Measurements from ENCODE around the gene CDC42BPA. TPM values are rescaled to one million over a fixed set of nuclear protein-coding genes. Genes with fewer than 3 reads are reported as not detected.

The CDC42BPA gene
- total and polyA plus RNA-seq, 2 of the 13 experiments (the other 11 are each of a cell fraction or from before 2014, with no cell fraction given) = 6.5 to 16.0 TPM

DNA sequence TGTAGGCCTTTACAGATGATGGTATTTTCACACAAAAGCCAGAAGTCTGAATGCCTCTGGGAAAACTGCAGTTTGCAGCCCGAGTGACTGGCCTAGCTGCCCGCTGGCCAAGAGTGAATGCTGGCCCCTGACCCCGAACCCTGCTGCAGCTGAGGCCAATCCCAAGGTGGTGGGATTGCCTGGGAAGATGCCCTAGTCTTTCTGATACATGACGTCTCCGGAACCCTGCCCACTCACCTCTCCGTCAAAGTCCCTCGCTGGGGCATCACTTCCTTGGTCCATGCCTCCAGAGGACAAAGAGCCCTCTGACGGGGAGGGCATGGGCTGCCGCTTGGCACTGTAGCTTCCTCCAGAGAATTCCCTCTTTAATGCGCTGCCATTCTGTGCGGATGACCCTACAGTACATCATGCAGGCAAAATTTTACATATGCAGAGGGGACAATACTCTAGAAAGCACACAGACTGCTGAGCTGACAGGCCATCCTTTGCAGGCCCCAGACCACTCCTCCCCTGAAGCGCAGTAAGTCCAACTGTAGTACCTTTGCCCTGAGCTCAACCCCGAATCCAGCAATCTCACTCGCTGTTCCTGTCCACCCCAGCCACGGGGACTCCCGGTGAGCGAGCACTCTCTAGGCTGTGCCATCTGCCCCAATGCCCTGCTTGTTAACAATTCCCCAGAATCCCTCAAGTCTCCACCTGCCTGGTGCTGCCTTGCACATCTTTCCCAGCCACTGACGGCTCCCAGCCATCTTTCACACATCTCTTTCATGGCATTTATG, 323.5 kb downstream of the CDC42BPA start:
- 73% methylated on average over 13 of the region's 18 CpGs for WGBS (ENCODE audit: low lambda C conversion rate)
- POLR2A ChIA-PET = interaction anchor here (1.1 to 2.4 kb wide), 5 partner anchors 8 to 95 kb away, joined by 3 to 16 read pairs (median 6); partner anchors contain the start of gene COQ8A
- H3K79me2 ChIP-seq (ENCODE audit: insufficient read depth, low read length) = no peaks in the 10 kb centered on the region
- no peak overlapping the region for H2AFZ ChIP-seq (ENCODE audit: low read length)
- peak; percentile 45 for ATAC-seq
- no peak for DNase-seq (ENCODE audit: low spot score)
- H3K27me3 ChIP-seq (ENCODE audit: control insufficient read depth in 1 of 2, insufficient read depth in 2 of 2, low read length in 2 of 2) = no peaks in the 10 kb centered on the region
- FAIRE-seq = no peak
- in situ Hi-C loops (cut with HindIII; ENCODE audit: extremely low pct_ligation_motif_present, low pct_unique_long_range_greater_than_20kb) = no loop called here
- intact Hi-C loops (cut with micrococcal nuclease; ENCODE audit: unreplicated experiment) = loop anchor here (5.0 kb wide), 1 partner anchor 47 kb away; no protein-coding TSS in a partner anchor
- H3K4me1 ChIP-seq (ENCODE audit: insufficient read depth, low read length) = peaks cover 51% of the 10 kb centered on the region
- peak overlapping the region; percentile 74 for H3K27ac ChIP-seq (ENCODE audit: extremely low read length, insufficient read depth, low read length)
- H3K4me3 ChIP-seq (replicated peaks in 1 of 3; ENCODE audit: insufficient read depth in 1 of 3, low read depth in 2 of 3, low read length in 3 of 3) = peak overlapping the region; percentile 3 to 47 (median 18); a peak in 2 of 6 replicates
- peak overlapping the region; percentile 64 for H3K4me2 ChIP-seq (ENCODE audit: low read depth, low read length)
- TF ChIP-seq POLR2G (IDR thresholded peaks at IDR 0.05; ENCODE audit: low read depth, low read length) (0 out of 2 replicates have a peak, but pooled peaks have one; percentile 20), KDM5B (CRISPR knock-in tag; IDR thresholded peaks at IDR 0.05; ENCODE audit: borderline replicate concordance) (peak; percentile 22; the same call in 1 of the 2 replicates), ZFX (CRISPR knock-in tag; IDR thresholded peaks at IDR 0.05; ENCODE audit: low read depth) (0 out of 2 replicates have a peak, but pooled peaks have one; percentile 6), ZNF674 (CRISPR knock-in tag; IDR thresholded peaks at IDR 0.05; ENCODE audit: low read depth) (no peak), ZNF747 (CRISPR knock-in tag; IDR thresholded peaks at IDR 0.05; ENCODE audit: borderline replicate concordance) (peak; percentile 24; the same call in 1 of the 2 replicates), ZNF432 (CRISPR knock-in tag; IDR thresholded peaks at IDR 0.05; ENCODE audit: borderline replicate concordance) (no peak), ZNF839 (CRISPR knock-in tag; IDR thresholded peaks at IDR 0.05; ENCODE audit: borderline replicate concordance) (no peak), ZNF572 (CRISPR knock-in tag; IDR thresholded peaks at IDR 0.05) (no peak), UBTF (CRISPR knock-in tag; IDR thresholded peaks at IDR 0.05) (peak; percentile 6; the same call in 1 of the 2 replicates), YEATS2 (CRISPR knock-in tag; IDR thresholded peaks at IDR 0.05; ENCODE audit: borderline replicate concordance) (no peak), ZKSCAN1 (IDR thresholded peaks at IDR 0.05; ENCODE audit: low read length) (no peak), ZNF205 (CRISPR knock-in tag; IDR thresholded peaks at IDR 0.05) (no peak), ZBTB38 (CRISPR knock-in tag; IDR thresholded peaks at IDR 0.05) (peak; percentile 15; the same call in 1 of the 2 replicates), ZFY (CRISPR knock-in tag; IDR thresholded peaks at IDR 0.05) (peak; percentile 17; the same call in 1 of the 2 replicates), SALL1 (CRISPR knock-in tag; IDR thresholded peaks at IDR 0.05) (0 out of 2 replicates have a peak, but pooled peaks have one; percentile 0)
- TF ChIP-seq, protein P1, sequence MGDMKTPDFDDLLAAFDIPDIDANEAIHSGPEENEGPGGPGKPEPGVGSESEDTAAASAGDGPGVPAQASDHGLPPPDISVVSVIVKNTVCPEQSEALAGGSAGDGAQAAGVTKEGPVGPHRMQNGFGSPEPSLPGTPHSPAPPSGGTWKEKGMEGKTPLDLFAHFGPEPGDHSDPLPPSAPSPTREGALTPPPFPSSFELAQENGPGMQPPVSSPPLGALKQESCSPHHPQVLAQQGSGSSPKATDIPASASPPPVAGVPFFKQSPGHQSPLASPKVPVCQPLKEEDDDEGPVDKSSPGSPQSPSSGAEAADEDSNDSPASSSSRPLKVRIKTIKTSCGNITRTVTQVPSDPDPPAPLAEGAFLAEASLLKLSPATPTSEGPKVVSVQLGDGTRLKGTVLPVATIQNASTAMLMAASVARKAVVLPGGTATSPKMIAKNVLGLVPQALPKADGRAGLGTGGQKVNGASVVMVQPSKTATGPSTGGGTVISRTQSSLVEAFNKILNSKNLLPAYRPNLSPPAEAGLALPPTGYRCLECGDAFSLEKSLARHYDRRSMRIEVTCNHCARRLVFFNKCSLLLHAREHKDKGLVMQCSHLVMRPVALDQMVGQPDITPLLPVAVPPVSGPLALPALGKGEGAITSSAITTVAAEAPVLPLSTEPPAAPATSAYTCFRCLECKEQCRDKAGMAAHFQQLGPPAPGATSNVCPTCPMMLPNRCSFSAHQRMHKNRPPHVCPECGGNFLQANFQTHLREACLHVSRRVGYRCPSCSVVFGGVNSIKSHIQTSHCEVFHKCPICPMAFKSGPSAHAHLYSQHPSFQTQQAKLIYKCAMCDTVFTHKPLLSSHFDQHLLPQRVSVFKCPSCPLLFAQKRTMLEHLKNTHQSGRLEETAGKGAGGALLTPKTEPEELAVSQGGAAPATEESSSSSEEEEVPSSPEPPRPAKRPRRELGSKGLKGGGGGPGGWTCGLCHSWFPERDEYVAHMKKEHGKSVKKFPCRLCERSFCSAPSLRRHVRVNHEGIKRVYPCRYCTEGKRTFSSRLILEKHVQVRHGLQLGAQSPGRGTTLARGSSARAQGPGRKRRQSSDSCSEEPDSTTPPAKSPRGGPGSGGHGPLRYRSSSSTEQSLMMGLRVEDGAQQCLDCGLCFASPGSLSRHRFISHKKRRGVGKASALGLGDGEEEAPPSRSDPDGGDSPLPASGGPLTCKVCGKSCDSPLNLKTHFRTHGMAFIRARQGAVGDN (CRISPR knock-in tag; IDR thresholded peaks at IDR 0.05) = peak; percentile 58; the same call in 1 of the 2 replicates
- H4K20me1 ChIP-seq (ENCODE audit: insufficient read depth, low read length) = no peaks in the 10 kb centered on the region
- BruUV-seq (replicated peaks) = TSS peak; percentile 72
- CTCF ChIA-PET (ENCODE audit: low intra/inter-chr PET ratio, low total read pairs) = no interaction called here
- peak overlapping the region; percentile 61 for H3K9ac ChIP-seq (ENCODE audit: insufficient read depth, low read depth, low read length)
- H3K9me3 ChIP-seq (ENCODE audit: low read length) = no peaks in the 10 kb centered on the region
- H3K36me3 ChIP-seq (replicated peaks in 1 of 2; ENCODE audit: control insufficient read depth in 1 of 2, insufficient read depth in 2 of 2, low read length in 2 of 2) = no peaks in the 10 kb centered on the region
